DMS79 treated with DMSO at 0.1 percent for 48 hours (cell line): ENCODE measurements around the gene ATOH8.
A peak's percentile ranks its signal among the peaks of the same experiment; 100 is the strongest.

Source experiments
- DNase-seq: peaks from one replicate; lab custom pipeline; 2025; lab: John Stamatoyannopoulos, UW

The ATOH8 gene

GRCh38 chr2:85802354-85803103 lies 48.7 kb downstream of the ATOH8 start:
- no peak for DNase-seq

- DNase-seq, result no peak
Observed at GRCh38 chr2:85803704-85804425, 50.1 kb downstream of the ATOH8 start.

- no peak for DNase-seq
Observed at GRCh38 chr2:85804583-85804982, 50.8 kb downstream of the ATOH8 start.

GRCh38 chr2:85806358-85807118 lies 52.7 kb downstream of the ATOH8 start:
- no peak for DNase-seq

GRCh38 chr2:85807756-85808155 lies 54.0 kb downstream of the ATOH8 start:
- DNase-seq, result no peak

GRCh38 chr2:85810371-85811179 lies 56.8 kb downstream of the ATOH8 start:
- DNase-seq, result no peak

- no peak for DNase-seq
Observed at GRCh38 chr2:85811180-85812093, 57.6 kb downstream of the ATOH8 start.

GRCh38 chr2:85812094-85812735 lies 58.4 kb downstream of the ATOH8 start:
- no peak for DNase-seq

- no peak for DNase-seq
Observed at GRCh38 chr2:85813211-85813981, 59.6 kb downstream of the ATOH8 start.

- peak; percentile 81 for DNase-seq
Observed at GRCh38 chr2:85813982-85814801, 60.4 kb downstream of the ATOH8 start.

- no peak for DNase-seq
Observed at GRCh38 chr2:85814802-85815550, 61.2 kb downstream of the ATOH8 start.

- DNase-seq, result no peak
Observed at GRCh38 chr2:85819811-85820510, 66.2 kb downstream of the ATOH8 start.

- DNase-seq, result no peak
Observed at GRCh38 chr2:85822766-85823165, 69.0 kb downstream of the ATOH8 start.

GRCh38 chr2:85823951-85824350 lies 70.2 kb downstream of the ATOH8 start:
- DNase-seq, result no peak

- peak; percentile 78 for DNase-seq
Observed at GRCh38 chr2:85826990-85827878, 73.4 kb downstream of the ATOH8 start.

- DNase-seq, result no peak
Observed at GRCh38 chr2:85827879-85828569, 74.2 kb downstream of the ATOH8 start.
